GM21381 (cell line): ENCODE measurements around the gene SENP5.
"Not testable (repeated sequence)": the region's sequence is repeated elsewhere in the genome, so short reads cannot be mapped to it uniquely, and the experiment has no call there.

ENCODE experiments used
- ATAC-seq: cut with Tn5 transposase; IDR thresholded peaks from one replicate; pipeline ENCODE4 v1.9.1; 2021; ENCODE audit warnings: mild to moderate bottlenecking, moderate library complexity; ENCODE audit not compliant: unreplicated experiment

SENP5 gene

GRCh38 chr3:196867507-196868296, at the start of gene SENP5:
TSS of gene SENP5 (plus strand) at chr3:196867920. CDS start at chr3:196885182, 17,262 bp downstream.
- peak; percentile 94 for ATAC-seq

DNA sequence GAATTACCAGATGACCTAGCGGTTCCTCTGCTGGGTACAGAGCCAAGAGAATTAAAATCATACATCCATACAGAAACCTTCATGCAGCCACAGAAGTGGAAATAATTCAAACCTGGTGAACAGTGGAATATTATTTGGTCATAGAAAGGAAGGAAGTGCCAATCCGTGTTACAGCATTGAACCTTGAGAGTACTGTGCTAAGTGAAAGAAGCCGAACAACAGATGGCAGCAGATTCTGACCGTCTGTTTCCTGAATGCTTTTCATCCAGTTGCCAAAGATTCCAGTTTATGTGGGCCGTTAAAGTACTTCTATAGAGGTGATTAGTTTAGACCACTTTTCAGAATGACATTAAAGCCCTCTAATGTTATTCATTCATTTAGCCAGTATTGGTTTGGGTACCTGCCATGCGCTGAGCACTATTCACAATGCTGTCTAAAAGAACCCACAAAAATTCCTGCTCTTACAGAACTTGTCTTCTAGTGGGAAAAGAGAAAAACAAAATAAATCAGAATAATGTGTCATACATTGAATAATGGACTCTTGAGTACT, 45.8 kb upstream of the SENP5 start:
- no peak for ATAC-seq

DNA sequence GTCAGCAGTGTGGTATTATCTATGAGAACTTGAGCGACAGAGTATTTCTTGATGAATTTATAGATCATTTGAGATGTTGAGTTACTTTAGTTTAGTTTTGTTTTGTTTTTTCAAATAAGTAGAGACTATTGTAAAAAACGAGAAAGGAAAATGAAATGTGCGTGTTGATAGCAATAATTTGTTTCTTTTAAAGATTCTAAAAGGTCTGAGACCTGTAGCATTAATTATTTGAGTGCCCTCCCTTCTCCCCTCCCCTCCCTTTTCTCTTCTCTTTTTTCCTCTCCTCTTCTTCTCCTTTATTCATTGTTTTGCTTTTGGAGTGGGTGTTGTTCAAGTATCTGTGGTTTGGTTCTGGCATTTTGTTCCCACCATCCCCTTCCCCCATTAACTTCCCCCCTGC, 38.1 kb upstream of the SENP5 start:
- ATAC-seq, result not testable (repeated sequence)

- ATAC-seq, result no peak
Observed at GRCh38 chr3:196835086-196835485, 32.6 kb upstream of the SENP5 start.

GRCh38 chr3:196836626-196837025, 31.1 kb upstream of the SENP5 start:
- ATAC-seq, result not testable (repeated sequence)

DNA sequence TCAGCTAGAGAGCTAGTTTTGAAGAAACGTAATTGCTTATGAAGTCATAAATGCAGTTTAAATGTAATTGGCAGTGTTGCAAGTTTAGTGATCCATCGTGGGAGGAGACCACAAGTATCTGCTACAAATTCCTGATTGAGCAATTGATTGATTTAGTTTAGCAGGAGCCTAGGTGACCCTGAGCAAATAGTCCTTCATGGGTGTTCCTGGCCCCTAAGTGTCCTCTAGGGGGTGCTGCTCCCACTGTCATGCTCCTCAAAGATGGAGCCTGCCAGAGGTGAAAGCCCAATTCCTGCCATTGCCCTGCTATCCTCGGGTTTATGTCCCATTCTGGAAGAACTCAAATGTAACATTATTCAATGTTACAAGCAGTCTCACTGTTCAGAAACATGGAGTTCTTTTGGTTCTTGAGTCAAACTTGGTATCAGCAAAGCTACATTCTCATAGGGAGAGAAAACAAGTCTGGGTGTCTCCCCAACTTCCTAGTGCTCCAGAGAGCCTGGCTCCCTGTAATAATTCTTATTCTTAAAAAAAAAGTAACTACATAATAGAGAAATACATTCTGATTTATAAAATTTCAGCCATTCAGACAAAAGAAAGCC, 29.8 kb upstream of the SENP5 start:
- no peak for ATAC-seq

- ATAC-seq, result not testable (repeated sequence)
Observed at GRCh38 chr3:196839351-196839750, 28.4 kb upstream of the SENP5 start.

- no peak for ATAC-seq
Observed at GRCh38 chr3:196842567-196843434, 24.9 kb upstream of the SENP5 start.

- ATAC-seq, result no peak
Observed at GRCh38 chr3:196843435-196844110, 24.1 kb upstream of the SENP5 start.

DNA sequence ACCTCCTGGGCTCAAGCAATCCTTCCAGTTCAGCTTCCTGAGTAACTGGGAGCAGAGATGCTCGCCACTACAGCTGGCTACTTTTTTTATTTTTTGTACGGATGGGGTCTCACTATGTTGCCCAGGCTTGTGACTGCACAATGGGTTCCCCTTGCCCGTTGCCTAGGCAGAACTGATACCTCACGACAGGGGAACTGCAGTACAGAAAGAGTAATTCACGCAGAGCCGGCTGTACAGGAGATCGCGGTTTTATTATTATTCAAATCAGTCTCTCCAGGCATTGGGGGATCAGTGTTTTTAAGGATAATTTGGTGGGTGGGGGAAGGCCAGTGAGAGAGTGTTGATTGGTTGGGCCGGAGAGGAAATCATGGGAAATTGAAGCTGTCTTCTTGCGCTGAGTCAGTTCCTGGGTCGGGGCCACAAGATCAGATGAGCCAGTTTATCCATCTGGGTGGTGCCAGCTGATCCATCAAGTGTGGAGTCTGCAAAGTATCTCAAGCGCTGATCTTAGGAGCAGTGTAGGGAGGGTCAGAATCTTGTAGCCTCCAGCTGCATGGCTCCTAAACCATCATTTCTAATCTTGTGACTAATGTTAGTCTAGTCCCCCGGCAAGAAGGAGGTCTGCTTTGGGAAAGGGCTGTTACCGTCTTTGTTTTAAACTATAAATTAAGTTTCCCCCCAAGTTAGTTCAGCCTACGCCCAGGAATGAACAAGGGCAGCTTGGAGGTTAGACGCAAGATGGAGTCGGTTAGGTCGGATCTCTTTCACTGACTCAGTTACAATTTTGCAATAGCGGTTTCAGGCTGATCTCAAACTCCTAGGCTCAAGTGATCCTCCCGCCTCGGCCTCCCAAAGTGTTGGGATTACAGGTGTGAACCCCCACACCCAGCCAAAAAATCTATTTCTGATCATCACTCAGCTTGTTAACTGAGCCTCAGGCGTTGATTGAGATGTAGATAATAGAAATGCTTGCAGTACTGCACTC, 23.2 kb upstream of the SENP5 start:
- ATAC-seq, result not testable (repeated sequence)

DNA sequence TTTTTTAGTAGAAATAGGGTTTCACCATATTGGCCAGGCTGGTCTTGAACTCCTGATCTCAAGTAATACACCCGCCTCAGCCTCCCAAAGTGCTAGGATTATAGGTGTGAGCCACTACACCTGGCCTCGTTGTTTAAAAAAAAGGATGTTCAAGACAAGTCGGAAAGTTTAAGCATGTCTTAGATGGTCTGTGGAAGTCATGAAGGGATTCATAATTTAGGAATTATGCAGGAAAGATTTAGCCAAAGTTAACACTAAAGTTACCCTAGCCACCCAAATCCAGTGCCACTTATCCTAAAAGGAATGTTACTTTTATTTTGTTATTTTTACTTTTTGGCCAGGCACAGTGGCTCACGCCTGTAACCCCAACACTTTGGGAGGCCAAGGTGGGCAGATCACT, 19.3 kb upstream of the SENP5 start:
- not testable (repeated sequence) for ATAC-seq

DNA sequence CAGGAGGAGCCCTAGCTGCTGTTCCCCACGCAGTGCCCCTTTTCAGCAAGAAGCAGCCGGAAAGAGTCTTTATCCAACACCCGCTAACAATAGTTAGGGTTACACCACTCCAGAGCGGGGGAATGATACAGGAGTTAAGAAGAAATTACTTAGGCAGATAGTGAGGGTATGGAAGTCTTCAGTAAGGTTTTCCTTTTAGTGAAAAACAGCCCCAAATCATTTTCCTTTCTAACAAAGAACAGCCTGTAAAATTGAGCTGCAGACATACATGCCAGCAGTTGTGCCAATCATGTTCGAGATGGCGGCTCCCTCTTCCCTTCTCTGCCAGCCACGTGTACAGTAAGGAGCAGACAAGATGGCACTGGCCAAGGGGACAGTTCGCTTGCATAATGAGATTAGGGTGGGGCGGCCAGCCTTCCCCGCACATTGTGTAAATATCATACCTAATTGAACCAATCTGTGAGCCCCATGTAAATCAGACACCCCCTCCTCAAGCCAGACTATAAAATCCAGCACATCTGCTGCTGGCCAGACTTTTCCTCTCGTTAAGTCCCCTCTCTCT, 18.5 kb upstream of the SENP5 start:
- no peak for ATAC-seq

GRCh38 chr3:196863000-196863399, 4.7 kb upstream of the SENP5 start:
- not testable (repeated sequence) for ATAC-seq

DNA sequence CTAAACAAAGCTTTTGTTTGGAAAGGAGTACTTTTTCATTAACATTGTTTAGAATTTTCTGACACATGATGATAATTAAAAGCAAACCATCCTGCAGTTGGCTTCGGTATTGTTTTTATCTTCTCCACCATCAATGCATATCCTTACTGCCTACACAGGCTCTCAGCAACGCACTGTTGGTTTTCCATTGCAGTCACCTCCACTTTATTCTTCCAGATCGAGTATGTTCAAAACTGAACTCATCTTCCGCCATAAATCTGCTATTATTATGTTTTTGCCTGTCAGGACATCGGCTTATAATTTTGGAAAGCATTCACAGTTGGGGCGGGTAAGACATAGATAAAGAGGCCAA, 589 bp upstream of the SENP5 start:
- no peak for ATAC-seq

DNA sequence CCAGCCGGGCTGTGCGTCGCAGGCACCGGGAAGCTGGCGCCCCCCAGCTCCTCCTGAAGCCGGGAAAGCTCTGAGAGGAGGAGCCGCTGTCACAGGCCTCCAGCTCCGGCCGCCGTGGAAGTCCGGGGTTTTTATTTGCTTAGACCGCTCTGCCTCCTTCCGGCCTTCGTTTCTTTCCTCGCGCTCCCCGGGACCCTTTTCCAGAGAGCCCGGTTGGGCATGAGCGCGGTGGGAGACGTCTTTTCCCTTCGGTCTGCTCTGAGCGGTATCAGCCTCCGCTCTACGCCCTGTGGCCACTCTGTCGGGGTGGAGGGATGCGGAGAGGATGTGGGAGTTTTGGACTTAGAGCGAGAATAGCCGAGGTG, 559 bp downstream of the SENP5 start:
- ATAC-seq, result peak; percentile 25

DNA sequence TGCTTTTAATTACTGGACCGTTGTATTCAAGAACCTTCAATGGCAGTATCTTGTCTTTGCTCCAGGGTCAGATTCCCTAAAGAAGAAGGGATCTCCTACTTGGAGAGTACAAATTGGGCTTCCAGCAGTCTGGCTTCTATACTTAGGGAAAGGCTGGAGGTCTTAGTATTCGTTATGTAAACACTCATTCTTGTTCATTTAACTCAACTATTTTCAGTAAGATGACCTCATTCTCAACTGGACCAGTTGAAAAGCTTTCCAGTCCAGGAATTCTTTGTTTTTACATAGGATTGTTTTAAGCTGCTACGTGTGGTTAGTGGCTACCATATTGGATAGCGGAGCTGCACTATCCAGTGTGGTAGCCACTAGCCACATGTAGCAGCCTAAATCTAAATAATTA, 4.6 kb downstream of the SENP5 start:
- ATAC-seq, result no peak

GRCh38 chr3:196874511-196875094, 6.9 kb downstream of the SENP5 start:
- not testable (repeated sequence) for ATAC-seq

DNA sequence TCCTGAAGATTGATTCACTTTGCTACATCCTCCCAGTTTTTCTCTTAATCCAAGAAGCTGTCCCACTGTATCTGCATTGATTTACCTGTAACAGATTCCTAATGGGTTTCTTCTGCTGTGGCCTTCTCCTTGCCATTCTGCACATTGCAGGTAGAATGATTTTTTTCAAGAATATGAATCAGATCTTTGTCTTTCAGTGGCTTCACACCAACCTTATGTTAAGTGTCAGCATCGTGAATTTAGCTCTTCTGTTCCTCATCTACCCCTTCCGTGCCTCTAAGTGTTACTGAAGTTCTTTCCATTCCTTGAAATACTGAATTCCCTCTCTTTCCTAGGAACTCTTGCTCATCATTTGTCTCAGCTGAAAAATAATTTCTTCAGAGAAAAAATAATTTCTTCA, 7.5 kb downstream of the SENP5 start:
- no peak for ATAC-seq

DNA sequence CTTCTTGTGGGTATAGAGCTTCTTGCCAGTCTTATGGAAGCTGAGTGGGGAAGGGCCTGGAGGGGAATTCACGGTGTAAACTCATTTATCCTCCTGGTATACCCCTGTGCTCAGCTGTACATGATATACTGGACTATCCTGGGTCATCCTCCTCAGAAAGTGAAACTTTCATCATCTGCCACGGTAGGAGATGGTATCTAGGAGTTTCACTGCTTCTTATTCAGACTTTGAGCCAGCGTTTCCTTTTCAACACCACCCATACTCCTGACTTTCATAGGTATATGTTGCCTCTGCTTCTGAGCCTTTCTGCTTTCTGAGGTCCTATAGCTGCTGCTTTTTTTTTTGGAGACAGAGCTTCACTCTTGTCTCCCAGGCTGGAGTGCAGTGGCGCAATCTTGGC, 15.6 kb downstream of the SENP5 start:
- ATAC-seq, result peak; percentile 81
